Left ventricle myocardium superior (tissue), 1 donor: ENCODE data around the gene MAPK12. TPM values are rescaled to one million over a fixed set of nuclear protein-coding genes. Genes with fewer than 3 reads are reported as not detected.
A peak's percentile ranks its signal among the peaks of the same experiment; 100 is the strongest.

Source experiments
- ATAC-seq: fragments of 200-7000 bp; cut with Tn5 transposase; one replicate; pipeline ENCODE4 v1.9.1; 2020; ENCODE audit warnings: mild to moderate bottlenecking, moderate library complexity
- DNase-seq: peaks from one replicate; pipeline ENCODE4 v3.0.0-alpha.2; 2020
- intact Hi-C: fragments of 100-400 bp; cut with micrococcal nuclease; formaldehyde crosslinking; loops from one replicate; pipeline ENCODE4 v1.11.0; 2022
- total RNA-seq: library from RNA; stranded (reverse); fragmentation: NEBNext Ultra II Directional; extraction: Animal tissue kit (Norgen Biotek cat#: 25700); gene quantifications from one replicate; pipeline ENCODE4 v1.2.1, GENCODE V29; 2021
- donor health status: DM: no; HTN: yes; CAD: no; lungs with severe emphysema.

The MAPK12 gene
- total RNA-seq, 1 donor from 2014 or later = 15.8 TPM

- DNase-seq (no peak), ATAC-seq (no peak)
- intact Hi-C loops = loop anchor here (10.0 kb wide), 1 partner anchor 53 kb away; the partner anchor contains the start of gene DENND6B
Observed at GRCh38 chr22:50272044-50272802, 10.7 kb upstream of the MAPK12 start.

- ATAC-seq (peak; percentile 33), DNase-seq (peak; percentile 83)
- intact Hi-C loops = loop anchor here (10.0 kb wide), 1 partner anchor 53 kb away; the partner anchor contains the start of gene DENND6B
Observed at GRCh38 chr22:50271519-50271970, 10.1 kb upstream of the MAPK12 start.

GRCh38 chr22:50270666-50271394, 9.3 kb upstream of the MAPK12 start:
- peak; percentile 65 for ATAC-seq
- DNase-seq = peak; percentile 83
- intact Hi-C loops = loop anchor here (10.0 kb wide), 1 partner anchor 54 kb away; the partner anchor contains the start of gene DENND6B

DNA sequence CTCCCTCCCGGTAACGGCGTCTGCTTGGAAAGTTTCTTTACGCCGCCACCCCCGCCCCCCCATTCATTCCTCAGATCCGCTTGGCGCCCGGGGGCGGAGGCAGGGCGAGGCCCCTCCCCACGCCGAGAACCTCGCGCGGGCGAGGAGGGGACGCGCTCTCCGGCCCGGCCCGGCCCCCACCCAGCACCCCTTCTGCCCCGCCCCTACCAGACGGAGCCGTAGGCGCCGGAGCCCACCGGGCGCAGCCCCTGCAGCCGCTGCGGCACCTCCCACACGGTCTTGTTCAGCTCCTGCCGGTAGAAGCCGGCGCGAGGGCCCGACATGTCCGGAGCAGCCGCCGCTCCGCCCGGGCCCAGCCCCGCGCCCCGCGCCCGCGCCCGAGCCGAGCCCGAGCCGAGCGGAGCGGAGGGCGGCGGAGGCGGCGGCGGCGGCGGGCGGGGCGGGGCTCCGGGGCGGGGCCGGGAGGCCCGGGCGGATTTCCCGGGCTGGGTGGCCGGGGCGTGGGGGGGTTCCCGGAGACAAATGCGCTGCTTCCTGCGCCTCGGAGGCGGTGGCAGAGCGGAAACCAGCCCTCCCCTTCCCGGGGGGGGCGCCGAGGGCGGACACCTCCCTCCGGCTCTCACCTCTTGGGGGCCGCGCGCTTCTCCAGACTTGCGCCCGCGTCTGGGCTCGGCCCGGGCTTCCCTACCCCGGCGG, 8.6 kb upstream of the MAPK12 start, which contains the start of gene MAPK11:
TSS of gene MAPK11 (minus strand) at position 411 of the 696 bp plus-strand sequence. CDS start at position 323, 88 bp downstream.
- intact Hi-C loops = loop anchor here (10.0 kb wide), 1 partner anchor 55 kb away; the partner anchor contains the start of gene DENND6B
- DNase-seq (peak; percentile 74), ATAC-seq (peak; percentile 42)

DNA sequence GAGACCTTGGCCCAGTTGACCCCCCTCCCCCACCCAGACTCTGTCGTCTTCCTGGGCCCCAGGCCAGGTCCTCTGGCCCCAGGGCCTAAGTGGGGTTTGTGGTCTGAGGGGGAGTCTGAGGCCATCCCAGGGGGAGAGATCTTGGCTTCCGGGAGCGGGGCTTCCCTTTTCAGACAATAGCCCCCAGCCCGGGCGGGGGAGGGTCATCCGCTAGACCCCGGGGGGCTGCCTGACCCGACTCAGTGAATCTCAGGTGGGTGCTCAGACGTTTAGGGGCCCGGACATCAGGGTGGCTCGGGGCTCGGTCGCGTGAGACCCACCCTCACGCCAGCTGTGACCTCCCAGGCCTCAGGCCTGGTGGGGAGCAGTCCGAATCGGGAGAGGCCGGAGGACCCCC, 8.1 kb upstream of the MAPK12 start:
- DNase-seq (no peak), ATAC-seq (no peak)
- intact Hi-C loops = no loop called here

DNA sequence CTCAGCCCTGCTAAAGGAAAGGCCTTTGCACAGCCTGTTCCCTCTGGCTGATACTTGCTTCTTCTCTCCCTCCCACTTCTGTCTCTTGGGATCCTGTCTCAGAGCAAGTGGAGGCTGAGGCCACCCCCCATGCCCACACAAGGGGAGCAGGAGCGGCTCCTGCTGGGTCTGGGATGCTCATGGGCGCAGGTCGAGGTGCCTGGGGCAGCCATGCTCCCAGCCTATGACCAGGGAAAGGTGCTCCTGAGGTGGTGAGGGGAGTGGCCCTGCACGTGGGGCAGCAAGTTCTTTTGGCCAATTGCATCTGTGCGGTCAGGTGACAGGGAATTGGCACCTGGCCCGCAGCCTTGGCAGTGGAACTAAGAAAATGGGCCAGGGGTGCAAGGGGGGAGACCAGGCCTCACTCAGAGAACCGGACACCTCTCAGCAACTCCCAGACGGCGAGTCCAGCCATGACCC, 7.2 kb upstream of the MAPK12 start:
- intact Hi-C loops = no loop called here
- no peak for ATAC-seq

DNA sequence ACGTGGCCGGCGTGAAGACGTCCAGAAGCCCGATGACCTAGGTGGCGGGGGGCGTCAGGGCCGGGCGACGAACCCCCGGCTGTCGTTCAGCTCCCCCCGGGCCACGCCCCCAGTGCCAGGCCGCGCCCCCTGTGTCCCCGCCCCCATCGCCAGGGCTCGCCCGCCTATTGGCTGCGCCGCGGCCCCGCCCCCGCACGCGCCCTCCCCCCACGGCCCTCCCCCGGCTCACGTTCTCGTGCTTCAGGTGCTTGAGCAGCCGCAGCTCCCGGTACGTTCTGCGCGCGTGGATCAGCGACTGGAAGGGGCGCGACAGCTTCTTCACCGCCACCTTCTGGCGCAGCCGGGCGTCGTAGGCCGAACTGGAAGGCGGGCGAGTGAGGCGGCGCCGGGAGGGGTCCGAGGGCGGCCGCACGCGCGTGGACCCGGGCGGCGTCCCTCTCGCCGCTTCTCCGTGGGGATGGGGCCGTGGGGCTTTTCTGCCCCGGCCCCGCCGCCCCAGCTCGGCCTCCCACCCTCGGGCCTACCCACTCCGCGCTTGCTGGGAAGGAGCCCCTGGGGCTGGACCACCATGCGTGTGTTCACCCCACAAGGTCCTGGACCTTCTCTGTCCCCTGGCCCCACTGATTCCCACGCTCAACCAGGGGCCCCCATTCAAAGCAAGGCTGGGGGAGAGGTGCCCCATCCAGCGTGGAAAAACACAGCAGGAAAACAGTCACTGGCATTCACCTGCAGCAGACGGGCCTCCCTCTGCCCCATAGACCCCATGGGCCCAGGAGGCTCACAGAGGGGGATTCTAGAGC, 6.3 kb upstream of the MAPK12 start:
- DNase-seq (peak; percentile 82), ATAC-seq (peak; percentile 74)
- intact Hi-C loops = no loop called here

More for the DNA sequence above, 7.2 kb upstream of the MAPK12 start:
- DNase-seq = no peak

DNA sequence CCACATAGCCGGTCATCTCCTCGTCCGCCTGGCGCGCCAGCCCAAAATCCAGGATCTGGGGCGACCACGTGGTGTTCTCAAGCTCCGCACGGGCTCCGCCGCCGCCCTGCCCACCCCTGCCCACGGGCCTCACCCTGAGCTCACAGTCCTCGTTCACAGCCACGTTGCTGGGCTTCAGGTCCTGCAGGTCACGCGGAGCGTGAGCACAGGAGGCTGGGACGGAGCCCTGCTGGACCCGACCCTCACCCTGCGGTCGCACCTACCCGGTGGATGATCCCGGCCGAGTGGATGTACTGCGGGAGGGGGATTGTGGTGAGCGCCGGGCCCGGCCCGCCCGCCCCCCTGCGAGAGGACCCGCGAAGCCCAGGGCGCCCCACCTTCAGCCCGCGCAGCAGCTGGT, 5.5 kb upstream of the MAPK12 start:
- no peak for DNase-seq
- intact Hi-C loops = no loop called here
- ATAC-seq = no peak

- intact Hi-C loops = no loop called here
Observed at GRCh38 chr22:50264946-50265669, 3.6 kb upstream of the MAPK12 start.

DNA sequence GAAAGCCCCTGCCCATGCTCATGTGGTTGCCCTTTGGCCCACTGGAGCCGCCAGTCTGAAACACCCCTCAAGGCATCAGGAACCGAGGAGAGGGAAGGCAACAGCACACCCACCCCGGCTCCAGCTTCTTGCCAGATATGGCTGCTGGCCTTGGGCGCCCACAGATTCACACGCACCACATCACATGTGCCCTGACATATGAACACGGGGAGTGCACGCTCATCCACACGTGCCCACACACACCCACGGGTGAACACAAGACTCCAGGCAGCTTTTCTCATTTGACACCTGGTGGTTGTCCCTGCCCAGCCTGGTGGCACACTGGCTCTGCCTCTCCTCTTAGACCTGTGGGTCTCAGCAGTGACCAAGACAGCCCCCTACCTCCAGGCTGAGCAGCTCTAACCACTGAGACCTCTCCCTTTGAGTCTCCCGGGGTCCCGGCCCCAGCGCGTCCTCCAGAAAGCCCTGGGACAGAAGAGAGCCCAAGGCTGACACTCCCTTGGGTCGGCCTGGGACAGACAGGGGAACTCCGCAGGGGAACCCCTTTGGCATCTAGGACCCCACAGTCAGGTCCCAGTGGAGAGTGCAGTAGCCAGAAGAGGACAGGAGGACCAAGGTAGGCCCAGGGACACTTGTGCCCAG, 2.7 kb upstream of the MAPK12 start:
- intact Hi-C loops = no loop called here
- DNase-seq (no peak), ATAC-seq (no peak)

More at GRCh38 chr22:50264946-50265669, 3.6 kb upstream of the MAPK12 start:
- ATAC-seq = no peak
- no peak for DNase-seq

DNA sequence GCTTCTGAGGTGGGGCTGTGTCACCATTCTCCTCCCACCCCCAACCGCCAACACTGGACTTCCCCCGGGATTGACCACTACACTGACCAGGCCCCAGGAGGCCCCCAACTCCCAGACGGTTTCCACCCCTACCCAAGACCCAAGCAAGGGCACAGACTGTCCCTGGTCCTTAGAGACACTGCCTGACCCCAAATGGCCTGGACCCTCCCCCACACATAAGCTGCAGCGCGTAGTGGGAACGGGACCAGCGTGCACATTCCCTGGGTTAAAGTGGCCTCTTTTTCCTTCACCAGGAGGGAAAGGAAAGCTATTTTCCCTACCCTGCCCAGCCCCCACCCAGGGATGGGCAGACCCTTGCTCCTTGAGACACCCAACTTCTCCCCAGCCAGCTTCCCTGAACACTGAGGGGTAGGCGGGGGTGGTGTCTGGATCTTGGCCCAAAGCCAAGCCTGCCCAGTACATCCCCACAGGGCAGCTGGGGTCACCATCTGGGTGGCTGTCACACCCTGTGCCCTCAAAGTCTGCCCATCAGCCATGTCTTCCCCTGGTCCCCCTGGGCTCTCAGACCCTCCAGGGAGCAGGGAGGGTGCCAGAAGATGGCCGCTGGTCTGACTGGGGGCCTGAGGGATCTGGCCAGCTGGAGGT, 1.6 kb upstream of the MAPK12 start:
- DNase-seq (no peak), ATAC-seq (no peak)
- intact Hi-C loops = no loop called here

GRCh38 chr22:50262460-50262911, 1.0 kb upstream of the MAPK12 start:
- intact Hi-C loops = no loop called here
- ATAC-seq (no peak), DNase-seq (no peak)

GRCh38 chr22:50260801-50261614, 475 bp downstream of the MAPK12 start:
- ATAC-seq (peak; percentile 14), DNase-seq (peak; percentile 76)
- intact Hi-C loops = no loop called here

GRCh38 chr22:50260434-50260800, 1.1 kb downstream of the MAPK12 start:
- no peak for DNase-seq
- intact Hi-C loops = no loop called here
- no peak for ATAC-seq

DNA sequence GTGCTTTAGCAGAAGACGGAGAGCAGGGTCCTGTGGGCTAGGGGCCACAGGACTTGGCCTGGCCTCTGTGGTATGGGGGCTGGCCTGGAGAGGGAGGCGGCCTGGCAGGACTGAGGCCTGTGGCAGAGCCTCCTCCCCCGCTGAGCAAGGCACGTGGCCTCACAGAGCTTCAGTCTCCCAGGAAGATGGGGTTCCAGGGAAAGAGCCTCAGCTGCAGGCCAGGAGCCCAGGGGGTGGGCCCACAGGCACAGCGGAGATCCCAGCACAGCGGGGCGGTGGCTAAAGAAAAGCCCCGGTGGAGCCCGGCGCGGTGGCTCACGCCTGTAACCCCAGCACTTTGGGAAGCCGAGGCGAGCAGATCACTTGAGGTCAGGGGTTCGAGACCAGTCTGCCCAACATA, 2.2 kb downstream of the MAPK12 start:
- DNase-seq (no peak), ATAC-seq (no peak)
- intact Hi-C loops = no loop called here
